ENCODE measurements around the gene BEAN1.
A peak's percentile ranks its signal among the peaks of the same experiment; 100 is the strongest.

BEAN1 gene

GRCh38 chr16:66425651-66426050 lies 1.4 kb upstream of the BEAN1 start:
- TF ChIP-seq ZNF350 (tag by site-specific recombination; IDR thresholded peaks at IDR 0.05) = no peak
- TF ChIP-seq ZSCAN18 (tag by site-specific recombination; IDR thresholded peaks at IDR 0.05) = no peak
- no peak for TF ChIP-seq GLIS1 (tag by site-specific recombination; IDR thresholded peaks at IDR 0.05)
- no peak for TF ChIP-seq ZNF747 (tag by site-specific recombination; IDR thresholded peaks at IDR 0.05)
- no peak for TF ChIP-seq ZNF394 (tag by site-specific recombination; IDR thresholded peaks at IDR 0.05; ENCODE audit: borderline replicate concordance)
- no peak for TF ChIP-seq ZNF501 (tag by site-specific recombination; IDR thresholded peaks at IDR 0.05)
- no peak for TF ChIP-seq ZNF768 (tag by site-specific recombination; IDR thresholded peaks at IDR 0.05)
- TF ChIP-seq, protein P1, sequence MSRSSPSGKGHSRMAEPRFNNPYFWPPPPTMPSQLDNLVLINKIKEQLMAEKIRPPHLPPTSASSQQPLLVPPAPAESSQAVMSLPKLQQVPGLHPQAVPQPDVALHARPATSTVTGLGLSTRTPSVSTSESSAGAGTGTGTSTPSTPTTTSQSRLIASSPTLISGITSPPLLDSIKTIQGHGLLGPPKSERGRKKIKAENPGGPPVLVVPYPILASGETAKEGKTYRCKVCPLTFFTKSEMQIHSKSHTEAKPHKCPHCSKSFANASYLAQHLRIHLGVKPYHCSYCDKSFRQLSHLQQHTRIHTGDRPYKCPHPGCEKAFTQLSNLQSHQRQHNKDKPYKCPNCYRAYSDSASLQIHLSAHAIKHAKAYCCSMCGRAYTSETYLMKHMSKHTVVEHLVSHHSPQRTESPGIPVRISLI (tag by site-specific recombination; IDR thresholded peaks at IDR 0.05) = no peak
- TF ChIP-seq ZNF114 (tag by site-specific recombination; IDR thresholded peaks at IDR 0.05) = no peak
- TF ChIP-seq ZNF121 (tag by site-specific recombination; IDR thresholded peaks at IDR 0.05) = no peak
- TF ChIP-seq, protein P2, sequence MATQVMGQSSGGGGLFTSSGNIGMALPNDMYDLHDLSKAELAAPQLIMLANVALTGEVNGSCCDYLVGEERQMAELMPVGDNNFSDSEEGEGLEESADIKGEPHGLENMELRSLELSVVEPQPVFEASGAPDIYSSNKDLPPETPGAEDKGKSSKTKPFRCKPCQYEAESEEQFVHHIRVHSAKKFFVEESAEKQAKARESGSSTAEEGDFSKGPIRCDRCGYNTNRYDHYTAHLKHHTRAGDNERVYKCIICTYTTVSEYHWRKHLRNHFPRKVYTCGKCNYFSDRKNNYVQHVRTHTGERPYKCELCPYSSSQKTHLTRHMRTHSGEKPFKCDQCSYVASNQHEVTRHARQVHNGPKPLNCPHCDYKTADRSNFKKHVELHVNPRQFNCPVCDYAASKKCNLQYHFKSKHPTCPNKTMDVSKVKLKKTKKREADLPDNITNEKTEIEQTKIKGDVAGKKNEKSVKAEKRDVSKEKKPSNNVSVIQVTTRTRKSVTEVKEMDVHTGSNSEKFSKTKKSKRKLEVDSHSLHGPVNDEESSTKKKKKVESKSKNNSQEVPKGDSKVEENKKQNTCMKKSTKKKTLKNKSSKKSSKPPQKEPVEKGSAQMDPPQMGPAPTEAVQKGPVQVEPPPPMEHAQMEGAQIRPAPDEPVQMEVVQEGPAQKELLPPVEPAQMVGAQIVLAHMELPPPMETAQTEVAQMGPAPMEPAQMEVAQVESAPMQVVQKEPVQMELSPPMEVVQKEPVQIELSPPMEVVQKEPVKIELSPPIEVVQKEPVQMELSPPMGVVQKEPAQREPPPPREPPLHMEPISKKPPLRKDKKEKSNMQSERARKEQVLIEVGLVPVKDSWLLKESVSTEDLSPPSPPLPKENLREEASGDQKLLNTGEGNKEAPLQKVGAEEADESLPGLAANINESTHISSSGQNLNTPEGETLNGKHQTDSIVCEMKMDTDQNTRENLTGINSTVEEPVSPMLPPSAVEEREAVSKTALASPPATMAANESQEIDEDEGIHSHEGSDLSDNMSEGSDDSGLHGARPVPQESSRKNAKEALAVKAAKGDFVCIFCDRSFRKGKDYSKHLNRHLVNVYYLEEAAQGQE (tag by site-specific recombination; IDR thresholded peaks at IDR 0.05) = no peak
- TF ChIP-seq SP7 (tag by site-specific recombination; IDR thresholded peaks at IDR 0.05) = no peak
- no peak for TF ChIP-seq ZNF214 (tag by site-specific recombination; IDR thresholded peaks at IDR 0.05; ENCODE audit: borderline replicate concordance)
- TF ChIP-seq, protein P3, sequence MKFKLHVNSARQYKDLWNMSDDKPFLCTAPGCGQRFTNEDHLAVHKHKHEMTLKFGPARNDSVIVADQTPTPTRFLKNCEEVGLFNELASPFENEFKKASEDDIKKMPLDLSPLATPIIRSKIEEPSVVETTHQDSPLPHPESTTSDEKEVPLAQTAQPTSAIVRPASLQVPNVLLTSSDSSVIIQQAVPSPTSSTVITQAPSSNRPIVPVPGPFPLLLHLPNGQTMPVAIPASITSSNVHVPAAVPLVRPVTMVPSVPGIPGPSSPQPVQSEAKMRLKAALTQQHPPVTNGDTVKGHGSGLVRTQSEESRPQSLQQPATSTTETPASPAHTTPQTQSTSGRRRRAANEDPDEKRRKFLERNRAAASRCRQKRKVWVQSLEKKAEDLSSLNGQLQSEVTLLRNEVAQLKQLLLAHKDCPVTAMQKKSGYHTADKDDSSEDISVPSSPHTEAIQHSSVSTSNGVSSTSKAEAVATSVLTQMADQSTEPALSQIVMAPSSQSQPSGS (tag by site-specific recombination; IDR thresholded peaks at IDR 0.05; ENCODE audit: low read depth) = no peak
- H3K4me3 ChIP-seq (ENCODE audit: low read depth, low read length) = no peak overlapping the region
- ChIA-PET POLR2A (interaction anchor here (0.6 kb wide), 1 partner anchor 51 kb away, joined by 4 read pairs; no protein-coding TSS in a partner anchor), CTCF (interaction anchor here (0.7 kb wide), 1 partner anchor 51 kb away, joined by 3 read pairs; no protein-coding TSS in a partner anchor)
- H3K27ac ChIP-seq (ENCODE audit: extremely low read depth, low read depth, low read length) = no peak overlapping the region
- H3K9me3 ChIP-seq (ENCODE audit: control insufficient read depth, insufficient read depth, low read depth, low read length) = no peaks in the 10 kb centered on the region
- H3K36me3 ChIP-seq (ENCODE audit: control insufficient read depth in 2 of 2, insufficient read depth in 1 of 2, low read length in 2 of 2) = no peaks in the 10 kb centered on the region
- peaks cover 2% of the 10 kb centered on the region; the same call in 1 of the 2 replicates for H3K4me1 ChIP-seq (ENCODE audit: control insufficient read depth, insufficient read depth, low read length)

DNA sequence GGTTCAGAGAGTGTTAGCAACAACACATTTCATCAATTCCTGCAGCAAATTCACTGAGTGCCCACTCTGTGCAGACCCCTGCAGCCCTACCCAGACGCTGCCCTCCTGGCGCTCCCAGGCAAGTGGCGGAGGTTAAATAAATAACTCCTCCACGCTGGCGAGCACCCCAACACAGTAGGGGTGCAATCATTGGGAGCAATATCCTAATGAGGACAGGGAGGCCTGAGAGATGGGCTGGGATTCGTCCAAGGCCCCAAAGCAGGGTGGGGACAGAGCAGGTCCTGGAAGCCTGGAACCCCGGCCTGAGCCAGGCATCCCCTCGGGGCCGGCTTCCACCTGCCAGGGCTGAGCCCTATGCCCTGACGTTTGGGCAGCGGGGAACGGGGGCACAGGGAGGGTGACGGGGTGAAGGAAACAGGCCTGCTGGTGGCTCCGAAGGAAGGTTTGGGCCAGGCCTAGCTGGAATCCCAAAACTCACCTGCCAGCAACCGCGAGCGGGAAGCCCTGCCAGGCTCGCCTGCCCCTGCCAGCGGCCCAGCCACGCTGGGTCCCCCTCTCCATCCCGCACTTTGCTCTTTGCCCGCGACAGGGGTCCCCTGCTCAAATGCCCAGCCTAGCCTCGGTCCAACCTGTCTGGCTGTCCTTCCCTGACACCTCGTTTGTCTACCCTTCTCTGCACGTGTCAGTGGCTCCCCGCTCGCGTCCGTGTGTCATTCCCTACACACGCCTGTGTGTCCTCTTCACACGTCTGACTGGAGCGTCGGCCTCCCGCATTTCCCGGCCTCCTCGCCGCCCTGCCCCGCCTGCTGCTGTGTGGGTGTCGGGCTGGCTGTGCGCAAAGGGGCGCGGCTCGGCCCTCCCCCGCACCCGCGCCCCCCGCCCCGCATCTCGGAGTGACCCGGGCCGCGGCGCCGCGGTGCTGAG lies 721 bp upstream of the BEAN1 start:
- ChIA-PET POLR2A (no interaction called here), CTCF (no interaction called here)
- no peaks in the 10 kb centered on the region for H3K36me3 ChIP-seq (ENCODE audit: control insufficient read depth in 2 of 2, insufficient read depth in 1 of 2, low read length in 2 of 2)
- H3K9me3 ChIP-seq (ENCODE audit: control insufficient read depth, insufficient read depth, low read depth, low read length) = no peaks in the 10 kb centered on the region
- peak overlapping the region; percentile 25 for H3K4me3 ChIP-seq (ENCODE audit: low read depth, low read length)
- H3K4me1 ChIP-seq (ENCODE audit: control insufficient read depth, insufficient read depth, low read length) = peaks cover 2% of the 10 kb centered on the region; the same call in 1 of the 2 replicates
- H3K27ac ChIP-seq (ENCODE audit: extremely low read depth, low read depth, low read length) = no peak overlapping the region
- TF ChIP-seq MZF1 (tag by site-specific recombination; IDR thresholded peaks at IDR 0.05; ENCODE audit: borderline replicate concordance) = no peak
- TF ChIP-seq ZFHX2 (tag by site-specific recombination; conservative IDR thresholded peaks at IDR 0.05) = peak; percentile 74
- TF ChIP-seq KLF1 (tag by site-specific recombination; IDR thresholded peaks at IDR 0.05) = peak; percentile 44; the same call in 1 of the 2 replicates
- TF ChIP-seq KLF9 (tag by site-specific recombination; IDR thresholded peaks at IDR 0.05; ENCODE audit: low read depth) = 0 out of 2 replicates have a peak, but pooled peaks have one; percentile 10
- TF ChIP-seq GLIS1 (tag by site-specific recombination; IDR thresholded peaks at IDR 0.05) = no peak
- TF ChIP-seq ZNF658 (tag by site-specific recombination; IDR thresholded peaks at IDR 0.05) = no peak
- peak; percentile 62; the same call in 1 of the 2 replicates for TF ChIP-seq ZNF777 (tag by site-specific recombination; IDR thresholded peaks at IDR 0.05; ENCODE audit: borderline replicate concordance)
- TF ChIP-seq, protein P4, sequence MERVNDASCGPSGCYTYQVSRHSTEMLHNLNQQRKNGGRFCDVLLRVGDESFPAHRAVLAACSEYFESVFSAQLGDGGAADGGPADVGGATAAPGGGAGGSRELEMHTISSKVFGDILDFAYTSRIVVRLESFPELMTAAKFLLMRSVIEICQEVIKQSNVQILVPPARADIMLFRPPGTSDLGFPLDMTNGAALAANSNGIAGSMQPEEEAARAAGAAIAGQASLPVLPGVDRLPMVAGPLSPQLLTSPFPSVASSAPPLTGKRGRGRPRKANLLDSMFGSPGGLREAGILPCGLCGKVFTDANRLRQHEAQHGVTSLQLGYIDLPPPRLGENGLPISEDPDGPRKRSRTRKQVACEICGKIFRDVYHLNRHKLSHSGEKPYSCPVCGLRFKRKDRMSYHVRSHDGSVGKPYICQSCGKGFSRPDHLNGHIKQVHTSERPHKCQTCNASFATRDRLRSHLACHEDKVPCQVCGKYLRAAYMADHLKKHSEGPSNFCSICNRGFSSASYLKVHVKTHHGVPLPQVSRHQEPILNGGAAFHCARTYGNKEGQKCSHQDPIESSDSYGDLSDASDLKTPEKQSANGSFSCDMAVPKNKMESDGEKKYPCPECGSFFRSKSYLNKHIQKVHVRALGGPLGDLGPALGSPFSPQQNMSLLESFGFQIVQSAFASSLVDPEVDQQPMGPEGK (tag by site-specific recombination; IDR thresholded peaks at IDR 0.05) = 0 out of 2 replicates have a peak, but pooled peaks have one; percentile 20
- peak; percentile 60 for TF ChIP-seq ZNF335 (tag by site-specific recombination; conservative IDR thresholded peaks at IDR 0.05)
- peak; percentile 38; the same call in 1 of the 2 replicates for TF ChIP-seq GLIS2 (tag by site-specific recombination; IDR thresholded peaks at IDR 0.05)
- peak; percentile 24; the same call in 1 of the 2 replicates for TF ChIP-seq EGR2 (tag by site-specific recombination; IDR thresholded peaks at IDR 0.05; ENCODE audit: low read depth)

Data from HEK293 (cell line).